GM21526 (cell line): Measurements from ENCODE around the gene EIF4G3.

Source experiments
- ATAC-seq: cut with Tn5 transposase; IDR thresholded peaks from one replicate; pipeline ENCODE4 v1.9.1; 2021; ENCODE audit warnings: moderate library complexity; ENCODE audit not compliant: unreplicated experiment, low FRiP score

Gene EIF4G3

GRCh38 chr1:20787029-20787839 lies 389.5 kb downstream of the EIF4G3 start, which contains the start of gene HP1BP3:
HP1BP3 (minus strand) TSS chr1:20787307; CDS start chr1:20780440, 6,867 bp downstream.
- ATAC-seq, result peak; percentile 46

GRCh38 chr1:20786253-20787028 lies 390.3 kb downstream of the EIF4G3 start:
- ATAC-seq, result peak; percentile 63

GRCh38 chr1:20785907-20786252 lies 390.8 kb downstream of the EIF4G3 start:
- ATAC-seq, result peak; percentile 5

GRCh38 chr1:20775700-20776099 lies 401.0 kb downstream of the EIF4G3 start:
- ATAC-seq, result no peak

- no peak for ATAC-seq
Observed at GRCh38 chr1:20771780-20772179, 404.9 kb downstream of the EIF4G3 start.

GRCh38 chr1:20770314-20771087 lies 406.2 kb downstream of the EIF4G3 start:
- no peak for ATAC-seq

GRCh38 chr1:20767271-20767670 lies 409.4 kb downstream of the EIF4G3 start:
- no peak for ATAC-seq

GRCh38 chr1:20763417-20763816 lies 413.3 kb downstream of the EIF4G3 start:
- ATAC-seq, result no peak

- no peak for ATAC-seq
Observed at GRCh38 chr1:20760322-20760721, 416.4 kb downstream of the EIF4G3 start.
